ENCODE measurements around the gene SYTL2.
"Not testable (repeated sequence)": the region's sequence is repeated elsewhere in the genome, so short reads cannot be mapped to it uniquely, and the experiment has no call there.

DNA sequence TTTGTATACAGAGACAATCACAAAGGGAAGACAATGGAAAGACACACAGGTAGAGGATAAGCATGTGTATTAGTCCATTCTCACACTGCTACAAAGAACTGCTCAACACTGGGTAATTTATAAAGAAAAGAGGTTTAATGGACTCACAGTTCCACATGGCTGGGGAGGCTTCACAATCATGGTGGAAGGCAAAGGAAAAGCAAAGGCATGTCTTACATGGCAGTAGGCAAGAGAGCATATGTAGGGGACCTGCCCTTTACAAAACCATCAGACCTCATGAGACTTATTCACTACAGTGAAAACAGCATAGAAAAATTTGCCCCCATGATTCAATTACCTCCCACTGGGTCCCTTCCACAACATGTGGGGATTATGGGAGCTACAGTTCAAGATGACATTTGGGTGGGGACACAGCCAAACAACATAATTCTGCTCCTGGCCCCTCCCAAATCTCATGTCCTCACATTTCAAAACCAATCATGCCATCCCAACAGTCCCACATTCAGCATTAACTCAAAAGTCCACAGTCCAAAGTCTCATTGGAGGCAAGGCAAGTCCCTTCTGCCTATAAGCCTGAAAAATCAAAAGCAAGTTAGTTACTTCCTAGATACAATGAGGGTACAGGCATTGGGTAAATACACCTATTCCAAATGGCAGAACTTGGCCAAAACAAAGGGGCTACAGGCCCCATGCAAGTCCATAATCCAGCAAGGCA lies 139.8 kb downstream of the SYTL2 start:
- TF ChIP-seq, protein P1, sequence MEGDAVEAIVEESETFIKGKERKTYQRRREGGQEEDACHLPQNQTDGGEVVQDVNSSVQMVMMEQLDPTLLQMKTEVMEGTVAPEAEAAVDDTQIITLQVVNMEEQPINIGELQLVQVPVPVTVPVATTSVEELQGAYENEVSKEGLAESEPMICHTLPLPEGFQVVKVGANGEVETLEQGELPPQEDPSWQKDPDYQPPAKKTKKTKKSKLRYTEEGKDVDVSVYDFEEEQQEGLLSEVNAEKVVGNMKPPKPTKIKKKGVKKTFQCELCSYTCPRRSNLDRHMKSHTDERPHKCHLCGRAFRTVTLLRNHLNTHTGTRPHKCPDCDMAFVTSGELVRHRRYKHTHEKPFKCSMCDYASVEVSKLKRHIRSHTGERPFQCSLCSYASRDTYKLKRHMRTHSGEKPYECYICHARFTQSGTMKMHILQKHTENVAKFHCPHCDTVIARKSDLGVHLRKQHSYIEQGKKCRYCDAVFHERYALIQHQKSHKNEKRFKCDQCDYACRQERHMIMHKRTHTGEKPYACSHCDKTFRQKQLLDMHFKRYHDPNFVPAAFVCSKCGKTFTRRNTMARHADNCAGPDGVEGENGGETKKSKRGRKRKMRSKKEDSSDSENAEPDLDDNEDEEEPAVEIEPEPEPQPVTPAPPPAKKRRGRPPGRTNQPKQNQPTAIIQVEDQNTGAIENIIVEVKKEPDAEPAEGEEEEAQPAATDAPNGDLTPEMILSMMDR (IDR thresholded peaks at IDR 0.05), result not testable (repeated sequence)
- TF ChIP-seq, protein P2, sequence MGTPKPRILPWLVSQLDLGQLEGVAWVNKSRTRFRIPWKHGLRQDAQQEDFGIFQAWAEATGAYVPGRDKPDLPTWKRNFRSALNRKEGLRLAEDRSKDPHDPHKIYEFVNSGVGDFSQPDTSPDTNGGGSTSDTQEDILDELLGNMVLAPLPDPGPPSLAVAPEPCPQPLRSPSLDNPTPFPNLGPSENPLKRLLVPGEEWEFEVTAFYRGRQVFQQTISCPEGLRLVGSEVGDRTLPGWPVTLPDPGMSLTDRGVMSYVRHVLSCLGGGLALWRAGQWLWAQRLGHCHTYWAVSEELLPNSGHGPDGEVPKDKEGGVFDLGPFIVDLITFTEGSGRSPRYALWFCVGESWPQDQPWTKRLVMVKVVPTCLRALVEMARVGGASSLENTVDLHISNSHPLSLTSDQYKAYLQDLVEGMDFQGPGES (IDR thresholded peaks at IDR 0.05; ENCODE audit: low read depth, low read length), result not testable (repeated sequence)
- TF ChIP-seq SMC3 (IDR thresholded peaks at IDR 0.05; ENCODE audit: low read depth, low read length); RXRA (IDR thresholded peaks at IDR 0.05; ENCODE audit: borderline replicate concordance, low read depth); EP300 (IDR thresholded peaks at IDR 0.05; ENCODE audit: borderline replicate concordance in 1 of 2, low read depth in 1 of 2, low read length in 1 of 2); SIN3A (IDR thresholded peaks at IDR 0.05; ENCODE audit: borderline replicate concordance, low read depth, low read length); GABPA (IDR thresholded peaks at IDR 0.05; ENCODE audit: low read depth): not testable (repeated sequence)
- TF ChIP-seq, protein P3, sequence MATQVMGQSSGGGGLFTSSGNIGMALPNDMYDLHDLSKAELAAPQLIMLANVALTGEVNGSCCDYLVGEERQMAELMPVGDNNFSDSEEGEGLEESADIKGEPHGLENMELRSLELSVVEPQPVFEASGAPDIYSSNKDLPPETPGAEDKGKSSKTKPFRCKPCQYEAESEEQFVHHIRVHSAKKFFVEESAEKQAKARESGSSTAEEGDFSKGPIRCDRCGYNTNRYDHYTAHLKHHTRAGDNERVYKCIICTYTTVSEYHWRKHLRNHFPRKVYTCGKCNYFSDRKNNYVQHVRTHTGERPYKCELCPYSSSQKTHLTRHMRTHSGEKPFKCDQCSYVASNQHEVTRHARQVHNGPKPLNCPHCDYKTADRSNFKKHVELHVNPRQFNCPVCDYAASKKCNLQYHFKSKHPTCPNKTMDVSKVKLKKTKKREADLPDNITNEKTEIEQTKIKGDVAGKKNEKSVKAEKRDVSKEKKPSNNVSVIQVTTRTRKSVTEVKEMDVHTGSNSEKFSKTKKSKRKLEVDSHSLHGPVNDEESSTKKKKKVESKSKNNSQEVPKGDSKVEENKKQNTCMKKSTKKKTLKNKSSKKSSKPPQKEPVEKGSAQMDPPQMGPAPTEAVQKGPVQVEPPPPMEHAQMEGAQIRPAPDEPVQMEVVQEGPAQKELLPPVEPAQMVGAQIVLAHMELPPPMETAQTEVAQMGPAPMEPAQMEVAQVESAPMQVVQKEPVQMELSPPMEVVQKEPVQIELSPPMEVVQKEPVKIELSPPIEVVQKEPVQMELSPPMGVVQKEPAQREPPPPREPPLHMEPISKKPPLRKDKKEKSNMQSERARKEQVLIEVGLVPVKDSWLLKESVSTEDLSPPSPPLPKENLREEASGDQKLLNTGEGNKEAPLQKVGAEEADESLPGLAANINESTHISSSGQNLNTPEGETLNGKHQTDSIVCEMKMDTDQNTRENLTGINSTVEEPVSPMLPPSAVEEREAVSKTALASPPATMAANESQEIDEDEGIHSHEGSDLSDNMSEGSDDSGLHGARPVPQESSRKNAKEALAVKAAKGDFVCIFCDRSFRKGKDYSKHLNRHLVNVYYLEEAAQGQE (IDR thresholded peaks at IDR 0.05; ENCODE audit: low read depth, low read length), result not testable (repeated sequence)

Data from SK-N-SH (cell line).